ENCODE results near the gene TNFAIP6.

The TNFAIP6 gene

DNA sequence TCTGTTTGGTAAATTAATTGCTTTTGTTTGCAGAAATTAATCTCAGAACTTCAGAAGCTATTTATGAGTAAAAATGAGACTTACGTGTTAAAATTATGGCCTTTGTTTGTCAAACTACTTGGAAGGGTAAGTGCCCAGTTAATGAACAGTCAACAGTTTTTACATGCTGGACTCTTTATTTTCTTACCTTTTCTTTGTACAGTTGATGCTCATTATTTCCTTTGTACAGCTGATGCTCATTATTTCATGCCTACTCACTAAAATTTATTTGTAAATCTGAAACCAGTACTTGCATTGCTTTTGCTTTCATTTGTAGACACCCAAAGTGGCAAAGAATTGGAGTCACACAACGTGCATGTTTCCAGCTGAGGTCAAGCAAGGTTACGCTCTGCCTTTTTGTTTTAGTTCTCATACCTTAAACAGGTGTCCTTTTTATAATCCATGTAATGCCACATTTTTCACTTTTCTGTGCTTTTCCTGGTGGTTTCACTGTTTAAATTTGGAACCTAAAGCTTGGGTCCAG lies 65.6 kb downstream of the TNFAIP6 start:
- DNase-seq = peak in 1 of 2 donors; percentile 10

GRCh38 chr2:151423760-151424159 lies 66.4 kb downstream of the TNFAIP6 start:
- peak in 1 of 2 donors; percentile 62 for DNase-seq

Measured in CD4-positive, alpha-beta T cell treated with Interleukin-4 for 1 hour (primary cell).